Brain microvascular endothelial cell (primary cell): ENCODE measurements around the gene COL4A5.

ENCODE experiments used
- DNase-seq: peaks from one replicate; pipeline ENCODE4 v3.0.0-alpha.2; 2020
- H3K27ac ChIP-seq: fragments of 250-450 bp; sonication (Bioruptor Pico); 2 replicates; pipeline ENCODE4 v1.5.1; 2020; ENCODE audit warnings: mild to moderate bottlenecking, moderate library complexity
- H3K27me3 ChIP-seq: fragments of 250-450 bp; sonication (Bioruptor Pico); replicated peaks from 2 replicates; pipeline ENCODE4 v1.5.1; 2020; ENCODE audit warnings: mild to moderate bottlenecking
- H3K36me3 ChIP-seq: fragments of 250-450 bp; sonication (Bioruptor Pico); replicated peaks from 2 replicates; pipeline ENCODE4 v1.5.1; 2020; ENCODE audit warnings: mild to moderate bottlenecking
- H3K4me3 ChIP-seq: 2 replicates; pipeline ENCODE4 v1.5.1; 2011; ENCODE audit warnings: low read depth, mild to moderate bottlenecking, control low read depth, low read length, moderate library complexity
- in situ Hi-C: cut with HindIII; loops from 2 replicates; pipeline ENCODE4 v1.10.0; 2017; ENCODE audit warnings: low sequenced_read_pairs, low pct_ligation_motif_present
- TF ChIP-seq, protein P1 (sequence below): IDR thresholded peaks from 2 replicates; pipeline ENCODE4 v1.5.1; 2011; ENCODE audit warnings: low read depth, mild to moderate bottlenecking, moderate library complexity, low read length, control low read depth, inconsistent platforms; ENCODE audit errors: missing control alignments

Gene COL4A5

DNA sequence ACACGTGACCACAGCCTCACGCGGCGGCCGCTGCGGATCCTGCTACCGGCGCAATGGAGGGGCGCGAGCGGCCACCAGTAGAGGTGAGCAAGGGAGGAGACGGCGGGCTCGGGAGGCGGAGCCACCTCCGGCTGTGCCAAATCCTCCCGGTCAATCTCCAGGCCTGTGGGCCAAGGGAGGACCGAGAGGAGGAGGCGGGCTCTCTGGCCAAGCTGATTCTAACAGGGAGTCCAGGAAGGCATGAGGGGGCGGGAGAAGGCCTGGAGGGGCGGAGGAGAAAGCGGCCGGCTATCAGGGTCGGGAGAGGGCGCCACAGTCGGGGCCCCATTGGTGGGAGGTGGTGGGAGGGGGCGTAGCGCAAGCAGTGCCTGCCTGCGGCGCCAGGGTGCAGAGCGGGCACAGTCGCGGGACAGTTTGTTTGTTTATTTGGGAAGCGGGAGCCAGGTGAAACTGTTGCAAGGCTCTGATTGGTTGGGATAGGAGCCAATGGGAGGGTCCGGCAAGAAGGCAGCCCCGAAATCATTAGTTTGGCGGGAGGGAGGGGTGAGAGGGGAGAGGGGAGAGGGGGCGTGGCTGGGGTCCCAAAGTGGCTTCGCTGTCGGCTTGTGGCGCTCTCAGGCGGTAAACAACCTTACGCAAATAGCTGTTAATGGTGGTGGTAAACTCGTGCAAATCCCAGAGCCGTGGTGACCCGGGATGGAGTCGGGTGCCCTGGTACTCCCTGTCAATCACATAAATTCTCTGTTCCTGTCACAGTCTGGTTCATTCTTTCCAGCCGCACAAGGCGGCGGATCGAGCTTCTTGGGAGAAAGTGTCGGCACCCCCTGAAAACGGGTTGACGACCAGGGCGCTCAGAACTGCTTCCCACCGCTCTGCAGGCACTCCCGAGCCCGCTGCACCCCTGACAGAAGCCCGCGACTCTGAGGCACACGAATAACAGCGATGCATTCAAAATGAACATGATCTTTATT, 297.2 kb downstream of the COL4A5 start, which contains the start of gene IRS4:
Gene IRS4, minus strand, starts transcription at position 55 of the 971 bp plus-strand sequence.
- Histone ChIP-seq H3K36me3 (no peaks in the 10 kb centered on the region), H3K4me3 (peak within 1 kb of the TSS; percentile 42), H3K27me3 (peaks cover 27% of the 10 kb centered on the region), H3K27ac (no peak within 1 kb of the TSS)
- in situ Hi-C loops, result no loop called here
- DNase-seq, result no peak
- TF ChIP-seq, protein P1, sequence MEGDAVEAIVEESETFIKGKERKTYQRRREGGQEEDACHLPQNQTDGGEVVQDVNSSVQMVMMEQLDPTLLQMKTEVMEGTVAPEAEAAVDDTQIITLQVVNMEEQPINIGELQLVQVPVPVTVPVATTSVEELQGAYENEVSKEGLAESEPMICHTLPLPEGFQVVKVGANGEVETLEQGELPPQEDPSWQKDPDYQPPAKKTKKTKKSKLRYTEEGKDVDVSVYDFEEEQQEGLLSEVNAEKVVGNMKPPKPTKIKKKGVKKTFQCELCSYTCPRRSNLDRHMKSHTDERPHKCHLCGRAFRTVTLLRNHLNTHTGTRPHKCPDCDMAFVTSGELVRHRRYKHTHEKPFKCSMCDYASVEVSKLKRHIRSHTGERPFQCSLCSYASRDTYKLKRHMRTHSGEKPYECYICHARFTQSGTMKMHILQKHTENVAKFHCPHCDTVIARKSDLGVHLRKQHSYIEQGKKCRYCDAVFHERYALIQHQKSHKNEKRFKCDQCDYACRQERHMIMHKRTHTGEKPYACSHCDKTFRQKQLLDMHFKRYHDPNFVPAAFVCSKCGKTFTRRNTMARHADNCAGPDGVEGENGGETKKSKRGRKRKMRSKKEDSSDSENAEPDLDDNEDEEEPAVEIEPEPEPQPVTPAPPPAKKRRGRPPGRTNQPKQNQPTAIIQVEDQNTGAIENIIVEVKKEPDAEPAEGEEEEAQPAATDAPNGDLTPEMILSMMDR, result peak; percentile 29

DNA sequence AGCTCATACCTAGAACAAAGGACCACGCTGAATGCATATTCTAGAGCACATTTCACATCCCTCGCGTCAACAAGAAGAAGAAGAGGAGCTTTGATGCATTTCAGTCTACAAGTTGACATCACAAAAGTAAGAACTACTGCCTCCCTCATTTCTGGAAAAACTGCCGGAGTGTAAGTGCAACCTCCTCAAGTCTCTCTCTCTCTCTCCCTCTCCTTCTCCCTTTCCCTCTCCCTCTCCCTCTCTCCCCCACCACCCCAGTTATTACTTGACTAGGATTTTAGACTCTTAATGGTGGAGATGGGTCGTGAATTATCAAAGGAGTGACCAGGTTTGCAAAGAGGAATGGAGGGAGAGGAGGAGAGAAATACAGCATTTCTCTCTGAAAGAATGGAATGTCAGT, 298.1 kb downstream of the COL4A5 start:
- no peaks in the 10 kb centered on the region for H3K36me3 ChIP-seq
- TF ChIP-seq, protein P1, result no peak
- H3K27ac ChIP-seq, result no peak overlapping the region
- in situ Hi-C loops, result no loop called here
- DNase-seq, result no peak
- H3K4me3 ChIP-seq, result no peak overlapping the region
- H3K27me3 ChIP-seq, result peaks cover 22% of the 10 kb centered on the region

DNA sequence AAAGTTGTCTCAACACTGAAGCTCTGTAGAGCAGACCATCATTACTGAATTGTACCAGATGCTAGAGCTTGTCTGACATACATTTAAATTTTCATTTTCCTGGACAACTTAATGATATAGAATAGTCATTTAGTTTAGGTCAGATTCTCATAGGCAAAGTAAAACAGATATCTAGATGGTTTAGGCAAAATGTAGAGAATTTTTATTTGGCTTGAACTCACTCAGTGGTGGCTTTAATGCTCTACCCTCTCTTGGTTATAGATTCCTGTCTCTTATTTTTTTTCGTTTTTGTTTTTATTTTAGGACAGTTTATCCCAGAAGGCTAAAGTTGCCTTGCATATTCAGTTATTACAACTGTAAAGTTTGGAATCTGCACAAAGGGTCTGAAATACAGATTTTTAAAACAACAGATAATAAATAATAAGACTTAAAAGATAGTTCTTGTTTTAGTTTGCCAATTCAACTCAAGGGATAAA, 300.7 kb downstream of the COL4A5 start:
- in situ Hi-C loops, result no loop called here
- peaks cover 8% of the 10 kb centered on the region for H3K27me3 ChIP-seq
- no peak overlapping the region for H3K27ac ChIP-seq
- H3K4me3 ChIP-seq, result no peak overlapping the region
- DNase-seq, result no peak
- H3K36me3 ChIP-seq, result no peaks in the 10 kb centered on the region
- TF ChIP-seq, protein P1, result no peak
